GM12875 (cell line): ENCODE results near the gene C2orf80.
"Not testable (repeated sequence)": the region's sequence is repeated elsewhere in the genome, so short reads cannot be mapped to it uniquely, and the experiment has no call there.

Experiments
- H3K4me3 ChIP-seq: one replicate; pipeline ENCODE4 v1.5.1; 2011; ENCODE audit warnings: low read depth, low read length, control low read depth
- TF ChIP-seq, protein P1 (sequence below): IDR thresholded peaks from 2 replicates; pipeline ENCODE4 v1.5.1; 2011; ENCODE audit warnings: low read depth, mild to moderate bottlenecking, control low read depth, inconsistent platforms, low read length, moderate library complexity, borderline replicate concordance; ENCODE audit not compliant: insufficient read depth

C2orf80 gene

DNA sequence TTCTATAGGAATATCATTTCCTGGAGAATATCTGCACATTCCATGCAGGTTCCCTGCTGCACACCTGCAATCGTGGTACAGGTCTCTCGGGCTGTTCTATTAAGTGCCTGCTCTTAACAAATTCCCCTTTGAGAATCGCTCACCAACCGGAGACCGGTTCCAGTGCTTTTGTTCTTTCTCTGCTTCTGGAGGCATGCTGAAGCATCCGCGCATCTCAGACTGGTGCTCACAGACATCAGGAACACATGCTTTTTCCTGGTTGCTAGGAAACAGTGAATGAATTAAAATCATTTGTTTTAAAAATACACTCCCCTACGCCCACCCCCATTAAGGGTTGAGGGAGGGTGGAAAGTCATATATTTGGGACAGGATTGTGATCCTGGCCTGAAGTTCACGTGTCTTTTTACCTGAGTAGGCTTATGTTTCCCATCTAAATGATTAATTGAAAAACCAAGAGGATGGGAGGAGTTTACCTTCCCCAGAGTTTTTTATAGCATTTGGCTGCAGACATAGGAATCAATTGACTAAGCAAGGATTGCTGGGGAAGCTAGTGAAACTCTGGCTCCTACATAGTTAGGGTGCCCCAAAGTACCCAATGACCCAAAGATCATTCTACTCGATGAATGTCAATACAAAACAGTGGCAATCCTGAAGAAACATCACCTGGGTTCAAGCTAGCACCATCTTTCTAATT, at the start of gene C2orf80:
Gene C2orf80, minus strand, starts transcription at position 221 of the 694 bp plus-strand sequence. CDS start 3,044 bp downstream, outside the sequence.
- TF ChIP-seq, protein P1, sequence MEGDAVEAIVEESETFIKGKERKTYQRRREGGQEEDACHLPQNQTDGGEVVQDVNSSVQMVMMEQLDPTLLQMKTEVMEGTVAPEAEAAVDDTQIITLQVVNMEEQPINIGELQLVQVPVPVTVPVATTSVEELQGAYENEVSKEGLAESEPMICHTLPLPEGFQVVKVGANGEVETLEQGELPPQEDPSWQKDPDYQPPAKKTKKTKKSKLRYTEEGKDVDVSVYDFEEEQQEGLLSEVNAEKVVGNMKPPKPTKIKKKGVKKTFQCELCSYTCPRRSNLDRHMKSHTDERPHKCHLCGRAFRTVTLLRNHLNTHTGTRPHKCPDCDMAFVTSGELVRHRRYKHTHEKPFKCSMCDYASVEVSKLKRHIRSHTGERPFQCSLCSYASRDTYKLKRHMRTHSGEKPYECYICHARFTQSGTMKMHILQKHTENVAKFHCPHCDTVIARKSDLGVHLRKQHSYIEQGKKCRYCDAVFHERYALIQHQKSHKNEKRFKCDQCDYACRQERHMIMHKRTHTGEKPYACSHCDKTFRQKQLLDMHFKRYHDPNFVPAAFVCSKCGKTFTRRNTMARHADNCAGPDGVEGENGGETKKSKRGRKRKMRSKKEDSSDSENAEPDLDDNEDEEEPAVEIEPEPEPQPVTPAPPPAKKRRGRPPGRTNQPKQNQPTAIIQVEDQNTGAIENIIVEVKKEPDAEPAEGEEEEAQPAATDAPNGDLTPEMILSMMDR = no peak
- no peak within 1 kb of the TSS for H3K4me3 ChIP-seq

DNA sequence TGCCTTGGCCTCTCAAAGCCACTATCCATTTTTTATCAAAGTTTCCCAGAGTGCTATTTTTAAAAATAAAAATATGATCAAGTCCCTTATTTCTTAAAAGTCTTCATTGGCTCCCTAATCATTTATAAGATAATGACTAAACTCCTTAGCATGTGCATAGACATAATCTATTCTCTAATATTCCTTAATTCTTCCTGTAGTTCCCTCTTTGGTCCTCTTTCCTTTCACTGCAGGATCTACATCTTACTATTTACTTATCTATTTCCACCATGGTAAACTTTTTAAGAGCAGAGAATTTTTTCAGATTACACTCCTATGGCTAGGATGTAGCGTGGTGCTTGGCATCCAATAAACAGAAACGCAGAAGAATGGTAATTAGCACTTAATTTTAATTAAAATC, 46.0 kb upstream of the C2orf80 start:
- TF ChIP-seq, protein P1 = no peak
- H3K4me3 ChIP-seq = no peak overlapping the region

DNA sequence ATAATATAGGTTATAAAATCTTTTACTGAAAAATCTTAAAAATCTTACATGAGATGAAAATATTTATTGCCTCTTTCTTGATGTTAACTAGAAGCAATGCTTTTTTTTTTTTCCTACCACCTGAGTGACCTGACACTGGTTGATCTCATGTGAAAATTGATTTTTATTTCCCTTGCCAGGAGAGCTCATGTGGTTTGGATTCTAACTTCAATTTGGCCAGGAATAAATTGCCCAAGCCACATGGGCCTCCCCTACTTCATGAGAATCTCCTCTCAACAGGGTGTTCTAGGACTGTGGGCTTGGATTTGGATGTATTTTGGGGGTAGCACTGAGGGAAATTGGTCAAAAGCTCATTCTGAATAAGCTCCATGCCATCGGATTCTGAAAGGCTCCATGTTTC, 45.0 kb upstream of the C2orf80 start:
- TF ChIP-seq, protein P1 = no peak
- no peak overlapping the region for H3K4me3 ChIP-seq

DNA sequence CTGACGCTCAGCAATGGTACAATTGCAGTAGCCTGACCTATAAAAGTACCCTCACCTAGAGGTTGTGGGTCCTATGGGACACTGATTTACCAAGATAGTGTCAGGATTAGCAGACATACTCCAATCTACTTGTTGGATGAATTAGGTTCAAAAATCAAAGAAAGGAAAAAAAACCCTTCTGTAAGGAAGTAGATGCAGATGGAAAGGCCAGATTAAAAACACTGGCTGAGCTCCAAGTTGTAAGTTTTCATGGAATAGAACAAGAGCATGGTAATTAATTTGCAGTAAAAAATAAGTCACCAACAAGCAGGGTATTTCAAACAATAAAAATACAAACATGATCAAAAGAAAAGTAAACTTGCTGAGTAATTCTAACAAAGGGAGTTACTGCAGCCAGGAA, 38.6 kb upstream of the C2orf80 start:
- TF ChIP-seq, protein P1 = no peak

DNA sequence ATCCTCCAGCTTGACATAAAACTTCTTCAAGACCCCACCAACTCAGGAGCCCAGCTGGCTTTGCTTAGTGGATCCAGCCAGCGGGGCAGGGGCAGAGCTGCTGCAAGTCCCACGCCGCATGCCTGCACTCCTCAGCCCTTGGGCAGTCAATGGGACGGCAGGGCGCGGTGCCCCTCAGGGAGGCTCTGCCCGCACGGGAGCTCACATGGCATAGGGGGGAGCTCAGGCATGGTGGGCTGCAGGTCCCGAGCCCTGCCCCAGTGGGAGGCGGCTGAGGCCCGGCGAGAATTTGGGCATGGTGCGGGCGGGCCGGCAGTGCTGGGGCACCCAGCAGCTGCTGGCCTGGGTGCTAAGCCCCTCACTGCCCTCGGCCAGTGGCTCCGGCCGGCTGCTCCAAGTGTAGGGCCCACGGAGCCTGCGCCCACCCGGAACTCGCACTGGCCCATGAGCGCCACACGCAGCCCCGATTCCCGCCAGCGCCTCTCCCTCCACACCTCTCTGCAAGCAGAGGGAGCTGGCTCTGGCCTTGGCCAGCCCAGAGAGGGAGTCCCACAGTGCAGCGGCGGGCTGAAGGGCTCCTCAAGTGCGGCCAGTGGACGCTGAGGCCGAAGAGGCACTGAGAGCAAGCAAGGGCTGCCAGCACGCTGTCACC, 37.9 kb upstream of the C2orf80 start:
- no peak overlapping the region for H3K4me3 ChIP-seq

More for the DNA sequence above, 38.6 kb upstream of the C2orf80 start:
- no peak overlapping the region for H3K4me3 ChIP-seq

DNA sequence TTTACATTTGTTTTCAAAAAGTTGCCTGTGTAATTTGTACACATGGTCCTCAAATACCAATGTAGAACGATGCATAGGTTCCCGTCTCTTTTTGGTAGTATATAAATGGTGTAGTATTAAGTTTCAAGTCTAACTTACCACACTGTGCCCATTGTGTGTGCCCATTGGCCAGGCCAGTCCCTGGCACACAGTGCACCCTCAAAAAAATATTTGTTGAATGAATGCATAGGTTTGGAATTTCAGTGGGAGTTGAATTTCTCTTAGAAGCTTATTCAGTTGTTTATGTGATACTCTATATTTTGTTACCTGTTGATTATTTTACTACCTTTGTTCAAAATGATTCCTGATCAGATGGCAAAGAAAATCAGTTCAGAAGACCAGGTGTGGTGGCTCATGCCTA, 35.0 kb upstream of the C2orf80 start:
- no peak overlapping the region for H3K4me3 ChIP-seq
- TF ChIP-seq, protein P1 = no peak

More for the DNA sequence above, 37.9 kb upstream of the C2orf80 start:
- TF ChIP-seq, protein P1 = no peak

DNA sequence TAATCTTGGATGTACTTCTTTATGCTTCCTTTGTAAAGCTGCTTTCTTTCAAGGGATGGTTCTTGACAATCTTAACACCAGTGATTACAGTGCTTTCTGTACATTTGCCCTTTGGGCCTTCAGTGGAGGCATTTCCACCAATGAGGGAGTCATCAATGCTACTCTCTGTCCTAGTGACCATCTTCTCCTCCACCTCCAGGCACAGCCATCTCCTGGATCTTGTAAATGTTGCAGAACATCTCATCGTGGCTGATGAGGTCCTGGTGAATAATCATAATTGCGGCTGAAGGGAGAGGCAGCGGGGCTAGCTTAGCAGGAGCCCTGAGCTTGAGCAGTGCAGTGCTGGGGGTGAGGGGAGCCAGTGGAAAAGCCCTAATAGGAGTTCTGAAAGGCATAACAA, 32.5 kb upstream of the C2orf80 start:
- TF ChIP-seq, protein P1 = no peak
- no peak overlapping the region for H3K4me3 ChIP-seq

DNA sequence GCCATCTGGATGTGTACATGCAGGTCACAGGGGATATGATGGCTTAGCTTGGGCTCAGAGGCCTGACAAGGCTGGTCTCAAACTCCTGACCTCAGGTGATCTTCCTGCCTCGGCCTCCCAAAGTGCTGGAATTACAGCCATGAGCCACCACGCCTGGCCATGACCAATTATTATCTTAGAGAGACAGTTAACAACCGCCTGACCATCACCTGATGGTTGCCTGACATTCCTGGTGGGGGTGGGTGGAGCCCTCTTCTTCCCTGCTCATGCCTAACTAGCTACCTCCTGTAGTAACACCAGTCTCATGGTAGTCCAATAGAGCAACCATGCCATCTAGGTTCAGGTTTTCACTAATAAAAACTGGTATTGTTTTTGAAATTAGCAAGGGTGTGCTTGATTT, 32.0 kb upstream of the C2orf80 start:
- not testable (repeated sequence) for H3K4me3 ChIP-seq
